Measurements from ENCODE around the gene SERPINB5.
A peak's percentile ranks its signal among the peaks of the same experiment; 100 is the strongest.
"Not testable (repeated sequence)": the region's sequence is repeated elsewhere in the genome, so short reads cannot be mapped to it uniquely, and the experiment has no call there.

SERPINB5 gene

GRCh38 chr18:63449426-63449825 lies 27.3 kb upstream of the SERPINB5 start:
- DNase-seq (no peak), ATAC-seq (replicated peaks) (no peak)
- H3K27me3 Mint-ChIP-seq, result peaks cover 0 to 7% of the 10 kb centered on the region in 2 donors
- H3K4me1 Mint-ChIP-seq (ENCODE audit: low read depth in 2 of 2), result no peaks in the 10 kb centered on the region
- no peaks in the 10 kb centered on the region for H3K9me3 Mint-ChIP-seq
- no peak overlapping the region for H3K4me3 Mint-ChIP-seq
- no peaks in the 10 kb centered on the region for H3K36me3 Mint-ChIP-seq (ENCODE audit: insufficient read depth)
- no peak overlapping the region for H3K27ac Mint-ChIP-seq

- H3K9me3 Mint-ChIP-seq, result no peaks in the 10 kb centered on the region
- H3K36me3 Mint-ChIP-seq (ENCODE audit: insufficient read depth), result no peaks in the 10 kb centered on the region
- H3K27ac Mint-ChIP-seq, result no peak overlapping the region
- DNase-seq (no peak), ATAC-seq (replicated peaks) (no peak)
- H3K4me3 Mint-ChIP-seq, result no peak overlapping the region
- H3K4me1 Mint-ChIP-seq (ENCODE audit: low read depth in 2 of 2), result no peaks in the 10 kb centered on the region
- H3K27me3 Mint-ChIP-seq, result peaks cover 5 to 7% of the 10 kb centered on the region in 2 donors
Measured at GRCh38 chr18:63451799-63452660, 24.7 kb upstream of the SERPINB5 start.

GRCh38 chr18:63452751-63453150 lies 24.0 kb upstream of the SERPINB5 start:
- not testable (repeated sequence) for DNase-seq; H3K9me3 Mint-ChIP-seq; H3K4me3 Mint-ChIP-seq; H3K4me1 Mint-ChIP-seq (ENCODE audit: low read depth in 2 of 2); H3K27ac Mint-ChIP-seq; ATAC-seq (replicated peaks); H3K27me3 Mint-ChIP-seq; H3K36me3 Mint-ChIP-seq (ENCODE audit: insufficient read depth)

GRCh38 chr18:63454497-63454896 lies 22.3 kb upstream of the SERPINB5 start:
- ATAC-seq (replicated peaks) (no peak), DNase-seq (no peak)
- Mint-ChIP-seq H3K27me3 (peaks cover 7 to 14% of the 10 kb centered on the region in 2 donors), H3K36me3 (ENCODE audit: insufficient read depth) (no peaks in the 10 kb centered on the region), H3K4me3 (no peak overlapping the region), H3K9me3 (no peaks in the 10 kb centered on the region), H3K4me1 (ENCODE audit: low read depth in 2 of 2) (no peaks in the 10 kb centered on the region), H3K27ac (no peak overlapping the region)

- no peak for DNase-seq
- no peak for ATAC-seq (replicated peaks)
- no peaks in the 10 kb centered on the region for H3K9me3 Mint-ChIP-seq
- H3K36me3 Mint-ChIP-seq (ENCODE audit: insufficient read depth), result no peaks in the 10 kb centered on the region
- H3K4me1 Mint-ChIP-seq (ENCODE audit: low read depth in 2 of 2), result no peaks in the 10 kb centered on the region
- H3K27me3 Mint-ChIP-seq, result peaks cover 18 to 21% of the 10 kb centered on the region in 2 donors
- no peak overlapping the region for H3K4me3 Mint-ChIP-seq
- no peak overlapping the region for H3K27ac Mint-ChIP-seq
Measured at GRCh38 chr18:63457977-63458376, 18.8 kb upstream of the SERPINB5 start.

- DNase-seq (no peak), ATAC-seq (replicated peaks) (no peak)
- H3K4me1 Mint-ChIP-seq (ENCODE audit: low read depth in 2 of 2), result no peaks in the 10 kb centered on the region
- peaks cover 40 to 42% of the 10 kb centered on the region in 2 donors for H3K27me3 Mint-ChIP-seq
- H3K4me3 Mint-ChIP-seq, result no peak overlapping the region
- no peaks in the 10 kb centered on the region for H3K36me3 Mint-ChIP-seq (ENCODE audit: insufficient read depth)
- peak overlapping the region in 1 of 2 donors; percentile 36 for H3K27ac Mint-ChIP-seq
- no peaks in the 10 kb centered on the region for H3K9me3 Mint-ChIP-seq
Measured at GRCh38 chr18:63460414-63460813, 16.3 kb upstream of the SERPINB5 start.

- no peaks in the 10 kb centered on the region for H3K9me3 Mint-ChIP-seq
- no peak for DNase-seq
- H3K27me3 Mint-ChIP-seq, result peaks cover 34 to 51% of the 10 kb centered on the region in 2 donors
- no peak overlapping the region for H3K27ac Mint-ChIP-seq
- no peak for ATAC-seq (replicated peaks)
- no peaks in the 10 kb centered on the region for H3K36me3 Mint-ChIP-seq (ENCODE audit: insufficient read depth)
- no peaks in the 10 kb centered on the region for H3K4me1 Mint-ChIP-seq (ENCODE audit: low read depth in 2 of 2)
- H3K4me3 Mint-ChIP-seq, result no peak overlapping the region
Measured at GRCh38 chr18:63464434-63464833, 12.3 kb upstream of the SERPINB5 start.

- H3K36me3 Mint-ChIP-seq (ENCODE audit: insufficient read depth), result no peaks in the 10 kb centered on the region
Measured at GRCh38 chr18:63465059-63465458, 11.7 kb upstream of the SERPINB5 start.

GRCh38 chr18:63467699-63468098 lies 9.1 kb upstream of the SERPINB5 start:
- Mint-ChIP-seq H3K4me3 (no peak overlapping the region), H3K27me3 (peaks cover 33 to 44% of the 10 kb centered on the region in 2 donors), H3K27ac (no peak overlapping the region), H3K36me3 (ENCODE audit: insufficient read depth) (no peaks in the 10 kb centered on the region), H3K9me3 (no peaks in the 10 kb centered on the region), H3K4me1 (ENCODE audit: low read depth in 2 of 2) (no peaks in the 10 kb centered on the region)
- no peak for ATAC-seq (replicated peaks)
- no peak for DNase-seq

More at GRCh38 chr18:63465059-63465458, 11.7 kb upstream of the SERPINB5 start:
- Mint-ChIP-seq H3K27ac (no peak overlapping the region), H3K4me3 (no peak overlapping the region), H3K4me1 (ENCODE audit: low read depth in 2 of 2) (no peaks in the 10 kb centered on the region), H3K27me3 (peaks cover 33 to 51% of the 10 kb centered on the region in 2 donors), H3K9me3 (no peaks in the 10 kb centered on the region)
- no peak for DNase-seq
- no peak for ATAC-seq (replicated peaks)

GRCh38 chr18:63468575-63468974 lies 8.2 kb upstream of the SERPINB5 start:
- Mint-ChIP-seq H3K36me3 (ENCODE audit: insufficient read depth) (no peaks in the 10 kb centered on the region), H3K4me3 (no peak overlapping the region), H3K9me3 (no peaks in the 10 kb centered on the region), H3K27me3 (peaks cover 26 to 35% of the 10 kb centered on the region in 2 donors), H3K4me1 (ENCODE audit: low read depth in 2 of 2) (no peaks in the 10 kb centered on the region), H3K27ac (no peak overlapping the region)
- no peak for DNase-seq
- no peak for ATAC-seq (replicated peaks)

- Mint-ChIP-seq H3K9me3 (no peaks in the 10 kb centered on the region), H3K27ac (no peak overlapping the region), H3K4me1 (ENCODE audit: low read depth in 2 of 2) (no peaks in the 10 kb centered on the region), H3K36me3 (ENCODE audit: insufficient read depth) (no peaks in the 10 kb centered on the region), H3K4me3 (no peak overlapping the region), H3K27me3 (peaks cover 17 to 34% of the 10 kb centered on the region in 2 donors)
- ATAC-seq (replicated peaks) (no peak), DNase-seq (no peak)
Measured at GRCh38 chr18:63470751-63471150, 6.0 kb upstream of the SERPINB5 start.

- Mint-ChIP-seq H3K4me3 (no peak overlapping the region), H3K36me3 (ENCODE audit: insufficient read depth) (no peaks in the 10 kb centered on the region), H3K27ac (no peak overlapping the region), H3K4me1 (ENCODE audit: low read depth in 2 of 2) (no peaks in the 10 kb centered on the region), H3K27me3 (peaks cover 22 to 45% of the 10 kb centered on the region in 2 donors), H3K9me3 (no peaks in the 10 kb centered on the region)
- DNase-seq (no peak), ATAC-seq (replicated peaks) (no peak)
Measured at GRCh38 chr18:63472380-63472779, 4.4 kb upstream of the SERPINB5 start.

- Mint-ChIP-seq H3K27me3 (peaks cover 49 to 63% of the 10 kb centered on the region in 2 donors), H3K27ac (no peak overlapping the region), H3K4me3 (no peak overlapping the region), H3K36me3 (ENCODE audit: insufficient read depth) (no peaks in the 10 kb centered on the region), H3K4me1 (ENCODE audit: low read depth in 2 of 2) (no peaks in the 10 kb centered on the region), H3K9me3 (no peaks in the 10 kb centered on the region)
- ATAC-seq (replicated peaks) (no peak), DNase-seq (no peak)
Measured at GRCh38 chr18:63477200-63477599, 442 bp downstream of the SERPINB5 start.

- Mint-ChIP-seq H3K4me3 (no peak overlapping the region), H3K4me1 (ENCODE audit: low read depth in 2 of 2) (no peaks in the 10 kb centered on the region), H3K9me3 (no peaks in the 10 kb centered on the region), H3K27ac (no peak overlapping the region), H3K27me3 (peaks cover 49 to 64% of the 10 kb centered on the region in 2 donors), H3K36me3 (ENCODE audit: insufficient read depth) (no peaks in the 10 kb centered on the region)
- DNase-seq (no peak), ATAC-seq (replicated peaks) (no peak)
Measured at GRCh38 chr18:63477968-63478367, 1.2 kb downstream of the SERPINB5 start.

Measured in effector memory CD8-positive, alpha-beta T cell (primary cell).